PC-9 (cell line): ENCODE measurements around the gene LRATD1.

Source experiments
- EZH2 ChIP-seq: fragments of 200-600 bp; sonication (generic); IDR thresholded peaks from 2 replicates; pipeline ENCODE4 v1.8.0; 2017; ENCODE audit warnings: antibody characterized with exemption, low read depth
- TF ChIP-seq, protein P1 (sequence below): fragments of 200-600 bp; sonication (generic); conservative IDR thresholded peaks from 2 replicates; pipeline ENCODE4 v1.6.1; 2017; ENCODE audit warnings: mixed run types, antibody characterized with exemption, mild to moderate bottlenecking, moderate library complexity

DNA sequence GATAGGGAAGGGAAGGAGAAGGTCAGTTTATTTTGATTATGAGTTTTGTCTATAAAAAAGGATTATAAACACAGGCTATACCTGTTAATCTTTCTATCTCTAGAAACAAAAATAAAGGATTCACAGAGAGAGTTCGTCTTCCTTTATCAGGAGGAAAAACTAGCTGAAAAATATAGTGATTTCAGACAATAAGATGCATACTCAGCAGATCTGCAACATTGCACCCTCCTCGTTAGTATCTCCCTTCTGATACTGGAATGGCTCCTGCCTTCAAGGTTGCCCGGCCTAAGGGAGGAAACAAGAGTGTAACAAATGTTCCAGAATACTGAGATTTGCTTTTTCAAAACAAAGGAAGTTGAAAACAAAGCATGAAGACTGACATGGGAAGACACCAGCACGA is 48.7 kb upstream of the LRATD1 start:
- TF ChIP-seq, protein P1, sequence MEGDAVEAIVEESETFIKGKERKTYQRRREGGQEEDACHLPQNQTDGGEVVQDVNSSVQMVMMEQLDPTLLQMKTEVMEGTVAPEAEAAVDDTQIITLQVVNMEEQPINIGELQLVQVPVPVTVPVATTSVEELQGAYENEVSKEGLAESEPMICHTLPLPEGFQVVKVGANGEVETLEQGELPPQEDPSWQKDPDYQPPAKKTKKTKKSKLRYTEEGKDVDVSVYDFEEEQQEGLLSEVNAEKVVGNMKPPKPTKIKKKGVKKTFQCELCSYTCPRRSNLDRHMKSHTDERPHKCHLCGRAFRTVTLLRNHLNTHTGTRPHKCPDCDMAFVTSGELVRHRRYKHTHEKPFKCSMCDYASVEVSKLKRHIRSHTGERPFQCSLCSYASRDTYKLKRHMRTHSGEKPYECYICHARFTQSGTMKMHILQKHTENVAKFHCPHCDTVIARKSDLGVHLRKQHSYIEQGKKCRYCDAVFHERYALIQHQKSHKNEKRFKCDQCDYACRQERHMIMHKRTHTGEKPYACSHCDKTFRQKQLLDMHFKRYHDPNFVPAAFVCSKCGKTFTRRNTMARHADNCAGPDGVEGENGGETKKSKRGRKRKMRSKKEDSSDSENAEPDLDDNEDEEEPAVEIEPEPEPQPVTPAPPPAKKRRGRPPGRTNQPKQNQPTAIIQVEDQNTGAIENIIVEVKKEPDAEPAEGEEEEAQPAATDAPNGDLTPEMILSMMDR: no peak
- no peak for TF ChIP-seq EZH2
